Gastrocnemius medialis (tissue), 4 donors: Measurements from ENCODE around the gene SLC4A3.

ENCODE experiments used
- POLR2A ChIP-seq, 2 donors: fragments of 450-650 bp; IDR thresholded peaks; one replicate each; pipeline ENCODE4 v1.6.1; 2017; ENCODE audit warnings: antibody characterized with exemption in 2 of 2, mild to moderate bottlenecking in 2 of 2, moderate library complexity in 2 of 2
- TF ChIP-seq, protein P1 (sequence below), 5 experiments: fragments of 450-650 bp in 3 of 5; fragments of 200-600 bp in 2 of 5; sonication (generic) in 2 of 5; IDR thresholded peaks in 4 of 5; conservative IDR thresholded peaks in 1 of 5; 1 replicate in 4 of 5; 2 replicates in 1 of 5; pipeline ENCODE4 v1.5.1; 2016 to 2019; ENCODE audit warnings: antibody characterized with exemption in 5 of 5, mild to moderate bottlenecking in 3 of 5, moderate library complexity in 3 of 5

DNA sequence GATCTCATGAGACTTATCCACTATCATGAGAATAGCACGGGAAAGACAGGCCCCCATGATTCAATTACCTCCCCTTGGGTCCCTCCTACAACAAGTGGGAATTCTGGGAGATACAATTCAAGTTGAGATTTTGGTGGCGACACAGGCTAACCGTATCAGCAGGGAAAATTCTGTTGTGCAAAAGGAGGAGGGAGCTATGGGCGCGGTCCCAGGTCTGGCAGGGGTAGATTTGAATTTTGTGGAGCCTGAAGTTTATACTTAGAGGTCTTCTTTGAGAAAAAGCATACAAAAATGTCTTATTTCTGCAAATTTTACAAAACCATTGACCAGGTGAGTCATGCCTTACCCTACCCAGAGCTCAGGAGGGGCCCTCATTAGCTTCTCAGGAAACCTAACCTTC lies 36.6 kb downstream of the SLC4A3 start:
- TF ChIP-seq, protein P1, sequence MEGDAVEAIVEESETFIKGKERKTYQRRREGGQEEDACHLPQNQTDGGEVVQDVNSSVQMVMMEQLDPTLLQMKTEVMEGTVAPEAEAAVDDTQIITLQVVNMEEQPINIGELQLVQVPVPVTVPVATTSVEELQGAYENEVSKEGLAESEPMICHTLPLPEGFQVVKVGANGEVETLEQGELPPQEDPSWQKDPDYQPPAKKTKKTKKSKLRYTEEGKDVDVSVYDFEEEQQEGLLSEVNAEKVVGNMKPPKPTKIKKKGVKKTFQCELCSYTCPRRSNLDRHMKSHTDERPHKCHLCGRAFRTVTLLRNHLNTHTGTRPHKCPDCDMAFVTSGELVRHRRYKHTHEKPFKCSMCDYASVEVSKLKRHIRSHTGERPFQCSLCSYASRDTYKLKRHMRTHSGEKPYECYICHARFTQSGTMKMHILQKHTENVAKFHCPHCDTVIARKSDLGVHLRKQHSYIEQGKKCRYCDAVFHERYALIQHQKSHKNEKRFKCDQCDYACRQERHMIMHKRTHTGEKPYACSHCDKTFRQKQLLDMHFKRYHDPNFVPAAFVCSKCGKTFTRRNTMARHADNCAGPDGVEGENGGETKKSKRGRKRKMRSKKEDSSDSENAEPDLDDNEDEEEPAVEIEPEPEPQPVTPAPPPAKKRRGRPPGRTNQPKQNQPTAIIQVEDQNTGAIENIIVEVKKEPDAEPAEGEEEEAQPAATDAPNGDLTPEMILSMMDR (IDR thresholded peaks at IDR 0.05 in 4 of 5, conservative IDR thresholded peaks at IDR 0.05 in 1 of 5): no peak
- no peak for TF ChIP-seq POLR2A (IDR thresholded peaks at IDR 0.05)
